Transverse colon (tissue), 3 donors: ENCODE data around the gene TBL1XR1.

Experiments
- POLR2A ChIP-seq: fragments of 450-650 bp; IDR thresholded peaks from one replicate; pipeline ENCODE4 v1.6.1; 2016; ENCODE audit warnings: antibody characterized with exemption, mild to moderate bottlenecking, moderate library complexity
- TF ChIP-seq, protein P1 (sequence below), 5 experiments: fragments of 200-600 bp in 3 of 5; fragments of 450-650 bp in 2 of 5; sonication (generic) in 3 of 5; IDR thresholded peaks; 1 replicate in 2 of 5; 2 replicates in 3 of 5; pipeline ENCODE4 v1.5.1; 2016 to 2017; ENCODE audit warnings: antibody characterized with exemption in 5 of 5, inconsistent platforms in 3 of 5, mild to moderate bottlenecking in 2 of 5, moderate library complexity in 1 of 5

DNA sequence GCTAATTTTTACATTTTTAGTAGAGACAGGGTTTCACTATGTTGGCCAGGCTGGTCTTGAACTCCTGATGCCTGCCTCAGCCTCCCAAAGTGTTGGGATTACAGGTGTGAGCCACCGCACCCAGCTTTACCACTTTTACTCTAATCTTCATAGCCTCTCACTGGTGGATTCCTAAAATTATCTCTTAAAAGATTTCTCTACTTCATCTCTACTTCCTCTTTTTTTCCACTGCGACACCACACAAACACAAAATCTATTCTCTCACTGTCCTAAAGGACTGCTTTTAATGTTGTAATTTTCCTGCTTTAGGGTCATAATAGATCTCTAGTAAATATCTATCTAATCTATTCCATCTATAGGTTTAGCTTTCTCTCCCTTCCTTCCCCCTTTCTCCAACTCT lies 34.0 kb upstream of the TBL1XR1 start:
- TF ChIP-seq, protein P1, sequence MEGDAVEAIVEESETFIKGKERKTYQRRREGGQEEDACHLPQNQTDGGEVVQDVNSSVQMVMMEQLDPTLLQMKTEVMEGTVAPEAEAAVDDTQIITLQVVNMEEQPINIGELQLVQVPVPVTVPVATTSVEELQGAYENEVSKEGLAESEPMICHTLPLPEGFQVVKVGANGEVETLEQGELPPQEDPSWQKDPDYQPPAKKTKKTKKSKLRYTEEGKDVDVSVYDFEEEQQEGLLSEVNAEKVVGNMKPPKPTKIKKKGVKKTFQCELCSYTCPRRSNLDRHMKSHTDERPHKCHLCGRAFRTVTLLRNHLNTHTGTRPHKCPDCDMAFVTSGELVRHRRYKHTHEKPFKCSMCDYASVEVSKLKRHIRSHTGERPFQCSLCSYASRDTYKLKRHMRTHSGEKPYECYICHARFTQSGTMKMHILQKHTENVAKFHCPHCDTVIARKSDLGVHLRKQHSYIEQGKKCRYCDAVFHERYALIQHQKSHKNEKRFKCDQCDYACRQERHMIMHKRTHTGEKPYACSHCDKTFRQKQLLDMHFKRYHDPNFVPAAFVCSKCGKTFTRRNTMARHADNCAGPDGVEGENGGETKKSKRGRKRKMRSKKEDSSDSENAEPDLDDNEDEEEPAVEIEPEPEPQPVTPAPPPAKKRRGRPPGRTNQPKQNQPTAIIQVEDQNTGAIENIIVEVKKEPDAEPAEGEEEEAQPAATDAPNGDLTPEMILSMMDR (IDR thresholded peaks at IDR 0.05) = no peak
- no peak for TF ChIP-seq POLR2A
